ENCODE results near the gene NUP160.
A peak's percentile ranks its signal among the peaks of the same experiment; 100 is the strongest.
"Not testable (repeated sequence)": the region's sequence is repeated elsewhere in the genome, so short reads cannot be mapped to it uniquely, and the experiment has no call there.

The NUP160 gene

GRCh38 chr11:47786373-47786772, 61.8 kb downstream of the NUP160 start:
- peak; percentile 4 for DNase-seq

DNA sequence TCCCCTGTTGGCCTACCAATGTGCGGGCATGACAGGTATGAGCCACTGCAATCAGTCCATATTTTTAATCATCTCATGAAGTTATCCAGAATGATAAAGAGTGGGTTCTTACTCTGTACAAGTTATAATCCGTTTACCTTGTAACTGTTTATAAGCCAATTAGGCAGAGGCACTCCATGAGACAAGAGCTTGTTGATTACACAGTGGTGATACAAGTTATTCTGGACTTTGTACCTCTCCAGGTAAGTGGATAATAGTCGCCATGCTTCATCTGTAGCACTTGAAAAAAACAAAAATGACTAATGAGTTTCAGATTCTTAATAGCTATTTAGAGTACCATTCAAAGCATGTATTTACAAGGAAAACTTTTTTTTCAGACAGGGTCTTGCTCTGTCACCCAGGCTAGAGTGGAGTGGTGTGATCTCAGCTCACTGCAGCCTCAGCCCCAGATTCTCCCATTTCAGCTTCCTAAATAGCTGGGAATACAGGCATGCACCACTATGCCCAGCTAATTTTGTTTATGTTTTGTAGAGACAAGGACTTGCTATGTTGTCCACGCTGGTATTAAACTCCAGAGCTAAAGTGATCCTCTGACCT, 63.3 kb downstream of the NUP160 start:
- DNase-seq: no peak

GRCh38 chr11:47783087-47783610, 65.0 kb downstream of the NUP160 start:
- DNase-seq: no peak

DNA sequence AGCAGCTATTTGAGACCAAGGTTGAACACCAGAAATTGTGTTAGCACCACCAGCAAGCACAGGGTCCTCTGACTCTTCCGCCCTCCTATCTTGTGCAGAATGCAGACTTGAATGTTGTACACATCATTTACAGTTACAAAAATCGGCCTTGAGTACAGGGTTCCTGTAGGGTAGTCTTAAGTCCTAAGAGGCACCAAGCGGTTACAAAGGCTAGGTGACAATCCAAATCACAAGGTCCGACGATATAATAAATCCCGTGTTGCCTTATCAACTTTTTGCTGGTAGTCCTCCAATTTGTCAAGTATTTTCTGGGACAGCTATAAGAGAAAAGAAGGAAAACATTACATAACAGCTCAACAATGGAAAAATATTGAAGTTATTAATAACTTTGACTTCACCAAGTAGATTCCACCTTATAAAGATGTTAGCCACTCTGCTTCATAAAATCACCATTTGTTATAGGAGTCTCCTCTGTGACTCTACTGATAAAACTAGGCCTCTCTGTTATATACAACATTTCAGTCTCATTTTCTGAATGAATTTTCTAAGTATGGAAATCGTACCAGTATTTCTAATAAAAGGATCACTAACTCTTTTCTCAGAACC, 69.2 kb downstream of the NUP160 start:
- no peak for DNase-seq

GRCh38 chr11:47775240-47775869, 72.8 kb downstream of the NUP160 start:
- DNase-seq: no peak

DNA sequence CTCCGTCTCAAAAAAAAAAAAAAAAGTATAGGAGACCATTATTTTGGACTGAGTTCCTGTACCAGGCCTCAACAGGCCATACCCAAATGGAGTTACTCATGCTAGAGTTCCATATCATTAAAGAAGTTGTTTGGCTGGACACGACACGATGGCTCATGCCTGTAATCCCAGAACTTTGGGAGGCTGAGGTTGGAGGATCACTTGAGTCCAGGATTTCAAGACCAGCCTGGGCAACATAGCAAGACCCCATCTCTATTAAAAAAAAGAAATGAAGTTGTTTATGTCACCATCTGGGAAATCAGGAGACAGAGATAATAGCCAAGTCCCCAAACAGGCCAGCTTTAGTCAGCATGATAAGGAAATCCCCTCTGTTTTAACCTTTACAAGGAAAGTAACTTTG, 74.3 kb downstream of the NUP160 start:
- no peak for DNase-seq

- not testable (repeated sequence) for DNase-seq
These were observed 78.6 kb downstream of the NUP160 start for GRCh38 chr11:47769556-47769955.

- DNase-seq: peak; percentile 85
These were observed 80.0 kb downstream of the NUP160 start for GRCh38 chr11:47768101-47768612.

DNA sequence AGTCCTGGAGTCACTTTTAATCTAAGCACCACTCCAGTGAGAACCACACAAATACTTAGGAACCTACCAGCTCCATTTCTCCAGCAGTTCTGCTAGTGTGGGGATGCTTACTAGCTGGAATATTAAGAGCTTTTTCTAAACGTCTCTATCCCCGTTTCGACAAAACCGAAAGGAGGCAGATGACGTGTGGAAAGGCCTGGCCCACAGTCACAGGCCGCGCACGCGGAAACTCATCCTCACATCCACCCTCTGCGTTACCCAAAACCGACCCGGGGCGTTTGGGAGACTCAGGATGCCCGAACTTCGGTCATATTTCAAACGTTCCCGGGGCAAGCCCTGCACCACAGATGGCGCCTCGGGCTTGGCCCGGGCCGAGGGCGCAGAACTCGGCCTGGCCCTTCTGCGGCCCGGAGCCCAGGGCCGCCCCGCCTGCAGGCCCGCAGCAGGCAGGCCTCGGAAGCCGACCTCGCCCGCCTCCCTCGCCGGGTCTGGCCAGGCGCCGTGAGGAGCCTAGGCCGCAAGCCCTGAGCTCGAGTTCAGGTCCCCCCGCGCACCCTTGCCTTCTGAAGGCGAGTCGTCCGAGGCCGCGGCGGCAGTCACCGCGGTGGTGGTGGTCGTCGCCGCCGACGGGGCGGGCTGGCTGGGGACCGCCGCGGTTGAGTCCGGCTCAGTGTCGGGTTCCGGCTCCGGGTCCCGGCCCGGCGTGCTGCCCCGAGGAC, 81.5 kb downstream of the NUP160 start:
- DNase-seq: peak; percentile 59

GRCh38 chr11:47765086-47765485, 83.1 kb downstream of the NUP160 start:
- DNase-seq: no peak

GRCh38 chr11:47759291-47759690, 88.9 kb downstream of the NUP160 start:
- not testable (repeated sequence) for DNase-seq

DNA sequence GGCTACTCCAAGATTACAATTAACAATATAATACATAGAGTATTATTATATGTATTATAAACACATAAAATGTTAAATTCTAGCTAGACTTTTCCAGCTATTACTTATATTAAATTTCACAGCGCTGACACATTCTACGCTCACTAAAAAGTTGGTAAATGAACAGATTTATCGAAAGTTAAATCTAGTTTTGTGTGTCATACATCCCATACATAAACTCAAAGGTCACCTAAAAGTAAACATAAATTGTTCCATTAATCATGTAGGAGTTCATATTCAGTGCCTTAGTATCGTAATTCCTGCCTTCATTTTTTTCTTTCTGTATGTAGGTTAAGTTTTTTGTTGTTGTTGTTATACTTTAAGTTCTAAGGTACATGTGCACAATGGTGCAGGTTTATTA, 91.9 kb downstream of the NUP160 start:
- no peak for DNase-seq

- no peak for DNase-seq
These were observed 97.4 kb downstream of the NUP160 start for GRCh38 chr11:47750725-47751124.

DNA sequence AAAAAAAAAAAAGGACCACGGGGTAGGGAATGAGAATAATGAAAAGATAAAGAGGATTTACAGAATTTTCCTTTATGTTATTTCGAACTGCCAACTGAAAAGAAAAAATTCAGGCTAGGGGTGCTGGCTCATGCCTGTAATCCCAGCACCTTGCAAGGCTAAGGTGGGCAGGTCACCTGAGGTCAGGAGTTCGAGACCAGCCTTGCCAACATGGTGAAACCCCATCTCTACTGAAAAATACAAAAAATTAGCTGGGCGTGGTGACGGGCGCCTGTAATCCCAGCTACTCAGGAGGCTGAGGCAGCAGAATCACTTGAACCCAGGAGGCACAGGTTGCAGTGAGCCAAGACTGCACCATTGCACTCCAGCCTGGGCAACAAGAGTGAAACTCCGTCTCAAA, 105.7 kb downstream of the NUP160 start:
- DNase-seq: not testable (repeated sequence)

DNA sequence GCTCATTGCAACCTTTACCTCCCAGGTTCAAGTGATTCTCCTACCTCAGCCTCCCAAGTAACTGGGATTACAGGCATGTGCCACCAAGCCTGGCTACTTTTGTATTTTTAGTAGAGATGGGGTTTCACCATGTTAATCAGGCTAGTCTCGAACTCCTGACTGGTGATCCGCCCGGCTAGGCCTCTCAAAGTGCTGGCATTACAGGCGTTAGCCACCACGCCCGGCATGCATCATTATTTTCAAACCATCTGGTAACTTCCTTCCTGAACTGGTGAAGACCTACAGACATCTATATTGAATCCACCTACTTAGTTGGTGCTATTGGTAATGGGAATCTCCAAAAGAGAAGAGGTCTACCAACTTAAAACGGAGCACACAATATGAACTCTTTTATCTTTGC, 110.3 kb downstream of the NUP160 start:
- not testable (repeated sequence) for DNase-seq

- no peak for DNase-seq
These were observed 115.9 kb downstream of the NUP160 start for GRCh38 chr11:47732271-47732670.

- DNase-seq: no peak
These were observed 116.7 kb downstream of the NUP160 start for GRCh38 chr11:47731475-47731874.

All from fibroblast of skin of scalp (primary cell).